Measurements from ENCODE around the gene DNTTIP2. TPM values are rescaled to one million over a fixed set of nuclear protein-coding genes. Genes with fewer than 3 reads are reported as not detected.
"Not testable (repeated sequence)": the region's sequence is repeated elsewhere in the genome, so short reads cannot be mapped to it uniquely, and the experiment has no call there.

The DNTTIP2 gene, protein sequence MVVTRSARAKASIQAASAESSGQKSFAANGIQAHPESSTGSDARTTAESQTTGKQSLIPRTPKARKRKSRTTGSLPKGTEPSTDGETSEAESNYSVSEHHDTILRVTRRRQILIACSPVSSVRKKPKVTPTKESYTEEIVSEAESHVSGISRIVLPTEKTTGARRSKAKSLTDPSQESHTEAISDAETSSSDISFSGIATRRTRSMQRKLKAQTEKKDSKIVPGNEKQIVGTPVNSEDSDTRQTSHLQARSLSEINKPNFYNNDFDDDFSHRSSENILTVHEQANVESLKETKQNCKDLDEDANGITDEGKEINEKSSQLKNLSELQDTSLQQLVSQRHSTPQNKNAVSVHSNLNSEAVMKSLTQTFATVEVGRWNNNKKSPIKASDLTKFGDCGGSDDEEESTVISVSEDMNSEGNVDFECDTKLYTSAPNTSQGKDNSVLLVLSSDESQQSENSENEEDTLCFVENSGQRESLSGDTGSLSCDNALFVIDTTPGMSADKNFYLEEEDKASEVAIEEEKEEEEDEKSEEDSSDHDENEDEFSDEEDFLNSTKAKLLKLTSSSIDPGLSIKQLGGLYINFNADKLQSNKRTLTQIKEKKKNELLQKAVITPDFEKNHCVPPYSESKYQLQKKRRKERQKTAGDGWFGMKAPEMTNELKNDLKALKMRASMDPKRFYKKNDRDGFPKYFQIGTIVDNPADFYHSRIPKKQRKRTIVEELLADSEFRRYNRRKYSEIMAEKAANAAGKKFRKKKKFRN
- 10 to 100 TPM; 68.5 to 81.1 (median 74.9) TPM for polyA plus RNA-seq (ENCODE audit: insufficient read length in 4 of 4)

DNA sequence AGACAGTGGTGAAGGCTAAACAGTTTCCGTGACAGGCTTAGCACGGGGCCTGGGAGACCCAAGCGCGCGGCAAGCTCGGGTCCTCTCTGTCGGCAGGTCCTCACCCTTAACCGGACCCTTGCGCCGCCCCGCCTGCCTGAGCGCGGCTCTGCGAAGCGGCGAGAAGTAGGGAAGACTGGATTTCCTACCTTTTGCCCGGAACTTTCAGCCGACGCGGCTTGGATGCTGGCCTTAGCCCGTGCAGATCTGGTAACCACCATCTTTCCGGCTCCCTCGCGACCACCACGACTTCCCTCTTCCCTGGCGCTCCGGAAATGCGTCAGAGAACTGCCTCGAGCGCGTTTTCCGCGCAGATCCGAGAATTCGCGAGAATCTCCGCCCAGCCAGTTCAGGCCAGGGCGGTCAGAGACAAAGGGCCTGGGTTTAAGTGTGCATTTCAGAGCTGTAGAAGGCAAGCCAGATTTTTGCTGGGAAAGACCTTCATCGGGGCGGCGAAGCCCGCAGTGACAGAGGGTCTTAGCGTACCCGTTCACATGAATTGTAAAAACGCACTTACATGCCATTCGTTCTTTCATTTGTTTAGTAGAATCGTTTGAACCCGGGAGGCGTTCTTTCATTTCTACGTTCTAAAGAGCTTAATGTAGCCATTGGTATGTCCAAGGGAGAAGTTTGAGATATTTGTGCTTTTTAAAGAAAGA lies at the start of gene DNTTIP2:
TSS of gene DNTTIP2 (minus strand) at position 318 of the 698 bp plus-strand sequence. CDS start at position 260, 58 bp downstream.
- peak; percentile 93 to 97 (median 94) for DNase-seq (ENCODE audit: low read depth in 4 of 4, low spot score in 3 of 4)

DNA sequence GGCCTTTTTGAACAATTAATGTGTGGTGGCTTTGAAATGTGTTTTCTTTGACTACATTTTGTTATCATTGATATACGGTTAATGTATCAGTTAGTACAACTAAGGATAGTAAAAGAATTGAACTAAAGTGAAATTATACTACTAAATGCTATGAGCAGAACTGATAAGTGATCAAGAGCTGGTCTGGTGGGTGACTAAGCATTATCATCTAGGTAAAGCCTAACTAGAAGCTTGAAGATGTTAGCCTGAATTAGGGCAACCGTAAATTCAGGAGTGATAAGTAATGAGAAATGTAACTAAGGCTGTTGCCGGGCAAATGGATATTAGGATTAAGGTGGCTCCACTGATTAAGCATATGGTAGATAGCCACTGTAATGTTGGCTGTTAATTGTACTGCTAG lies 46.2 kb upstream of the DNTTIP2 start:
- DNase-seq (ENCODE audit: low read depth in 4 of 4, low spot score in 3 of 4): no peak

DNA sequence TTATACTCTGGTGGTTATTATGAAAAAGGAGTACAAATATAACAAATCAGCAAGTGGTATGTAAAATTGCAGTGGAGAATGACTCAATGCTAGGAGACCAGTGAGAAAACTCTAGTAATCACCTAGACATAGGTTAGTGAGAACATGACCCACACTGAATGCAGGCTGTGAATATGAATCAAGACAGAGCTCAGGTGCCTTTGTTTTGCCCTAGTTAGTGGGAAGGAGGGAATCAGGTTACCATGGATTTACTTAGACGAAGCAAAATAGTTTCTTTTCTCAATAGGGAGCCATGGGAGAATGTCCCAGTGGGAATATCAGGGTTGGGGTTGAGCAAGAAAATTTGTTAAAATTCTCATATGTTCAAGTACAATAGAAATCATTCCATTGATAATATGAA lies 40.8 kb upstream of the DNTTIP2 start:
- no peak for DNase-seq (ENCODE audit: low read depth in 4 of 4, low spot score in 3 of 4)

GRCh38 chr1:93917302-93917701 lies 38.3 kb upstream of the DNTTIP2 start:
- DNase-seq (ENCODE audit: low read depth in 4 of 4, low spot score in 3 of 4): no peak

DNA sequence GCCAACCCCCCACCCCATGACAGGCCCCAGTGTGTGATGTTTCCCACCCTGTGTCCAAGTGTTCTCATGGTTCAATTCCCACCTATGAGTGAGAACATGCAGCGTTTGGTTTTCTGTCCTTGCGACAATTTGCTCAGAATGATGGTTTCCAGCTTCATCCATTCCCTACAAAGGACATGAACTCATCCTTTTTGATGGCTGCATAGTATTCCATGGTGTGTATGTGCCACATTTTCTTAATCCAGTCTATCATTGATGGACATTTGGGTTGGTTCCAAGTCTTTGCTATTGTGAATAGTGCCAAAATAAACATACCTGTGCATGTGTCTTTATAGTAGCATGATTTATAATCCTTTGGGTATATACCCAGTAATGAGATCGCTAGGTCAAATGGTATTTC lies 31.9 kb upstream of the DNTTIP2 start:
- DNase-seq (ENCODE audit: low read depth in 4 of 4, low spot score in 3 of 4): not testable (repeated sequence)

GRCh38 chr1:93910305-93910704 lies 31.3 kb upstream of the DNTTIP2 start:
- DNase-seq (ENCODE audit: low read depth in 4 of 4, low spot score in 3 of 4): no peak

GRCh38 chr1:93909146-93910050 lies 30.4 kb upstream of the DNTTIP2 start, which contains the start of gene GCLM:
GCLM (minus strand) TSS chr1:93909430; CDS start chr1:93909163, 267 bp downstream.
- DNase-seq (ENCODE audit: low read depth in 4 of 4, low spot score in 3 of 4): peak; percentile 68 to 83 (median 72)

- DNase-seq (ENCODE audit: low read depth in 4 of 4, low spot score in 3 of 4): no peak
These were observed 29.6 kb upstream of the DNTTIP2 start for GRCh38 chr1:93908394-93909145.

- no peak for DNase-seq (ENCODE audit: low read depth in 4 of 4, low spot score in 3 of 4)
These were observed 28.7 kb upstream of the DNTTIP2 start for GRCh38 chr1:93907718-93908117.

DNA sequence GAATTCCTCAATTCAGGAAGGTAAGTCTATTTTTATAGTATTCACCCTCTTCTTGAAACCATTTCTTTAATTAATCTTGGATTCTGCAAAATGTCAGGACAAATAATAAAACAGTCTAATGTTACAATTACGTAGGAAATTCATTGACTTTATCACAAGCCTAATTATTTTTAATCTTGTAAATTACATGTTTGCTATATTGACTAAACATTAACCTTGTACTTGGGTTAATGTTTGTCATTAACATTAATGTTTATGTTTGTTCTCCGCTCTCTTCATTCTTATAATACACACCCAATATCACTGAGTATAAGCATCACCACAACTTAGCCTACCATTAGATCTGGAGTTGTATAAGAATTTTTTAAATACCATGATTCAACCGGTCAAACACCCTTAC lies 27.5 kb upstream of the DNTTIP2 start:
- DNase-seq (ENCODE audit: low read depth in 4 of 4, low spot score in 3 of 4): no peak

DNA sequence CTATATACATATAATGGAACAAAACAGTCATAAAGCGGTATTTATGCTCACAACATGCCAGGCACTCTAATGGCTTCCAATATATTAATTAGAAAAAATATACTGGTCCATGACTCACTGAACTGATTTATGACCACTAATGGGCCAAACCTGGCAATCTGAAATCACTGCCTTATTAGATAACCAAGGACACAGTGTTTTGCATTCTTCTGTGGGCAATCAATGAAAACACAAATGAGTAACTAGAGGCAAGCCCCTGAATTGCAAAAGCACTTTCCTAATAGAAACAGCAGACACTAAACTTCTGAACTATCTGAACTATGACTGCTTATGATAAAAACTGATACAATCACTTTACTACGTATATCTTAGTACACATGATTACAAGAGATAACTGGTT lies 26.7 kb upstream of the DNTTIP2 start:
- DNase-seq (ENCODE audit: low read depth in 4 of 4, low spot score in 3 of 4): no peak

GRCh38 chr1:93905051-93905450 lies 26.0 kb upstream of the DNTTIP2 start:
- no peak for DNase-seq (ENCODE audit: low read depth in 4 of 4, low spot score in 3 of 4)

DNA sequence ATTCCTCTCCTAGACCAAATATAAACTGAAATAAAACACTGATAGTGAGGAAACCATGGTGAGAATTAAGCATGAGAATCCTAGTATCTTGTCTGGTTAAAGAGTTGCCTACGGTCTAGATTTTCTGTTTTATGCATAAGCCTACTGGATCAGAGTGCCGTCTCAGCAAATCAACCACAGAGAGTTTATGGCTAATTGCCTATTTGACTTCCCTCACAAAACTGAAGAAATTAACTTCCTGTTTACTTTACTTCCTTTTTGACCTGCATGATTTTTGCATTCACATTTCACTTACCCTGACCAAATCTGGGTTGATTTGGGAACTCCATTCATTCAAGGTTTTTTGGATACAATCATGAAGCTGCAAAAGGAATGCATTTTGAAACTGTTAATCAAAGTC lies 25.2 kb upstream of the DNTTIP2 start:
- no peak for DNase-seq (ENCODE audit: low read depth in 4 of 4, low spot score in 3 of 4)

- no peak for DNase-seq (ENCODE audit: low read depth in 4 of 4, low spot score in 3 of 4)
These were observed 21.9 kb upstream of the DNTTIP2 start for GRCh38 chr1:93900723-93901504.

DNA sequence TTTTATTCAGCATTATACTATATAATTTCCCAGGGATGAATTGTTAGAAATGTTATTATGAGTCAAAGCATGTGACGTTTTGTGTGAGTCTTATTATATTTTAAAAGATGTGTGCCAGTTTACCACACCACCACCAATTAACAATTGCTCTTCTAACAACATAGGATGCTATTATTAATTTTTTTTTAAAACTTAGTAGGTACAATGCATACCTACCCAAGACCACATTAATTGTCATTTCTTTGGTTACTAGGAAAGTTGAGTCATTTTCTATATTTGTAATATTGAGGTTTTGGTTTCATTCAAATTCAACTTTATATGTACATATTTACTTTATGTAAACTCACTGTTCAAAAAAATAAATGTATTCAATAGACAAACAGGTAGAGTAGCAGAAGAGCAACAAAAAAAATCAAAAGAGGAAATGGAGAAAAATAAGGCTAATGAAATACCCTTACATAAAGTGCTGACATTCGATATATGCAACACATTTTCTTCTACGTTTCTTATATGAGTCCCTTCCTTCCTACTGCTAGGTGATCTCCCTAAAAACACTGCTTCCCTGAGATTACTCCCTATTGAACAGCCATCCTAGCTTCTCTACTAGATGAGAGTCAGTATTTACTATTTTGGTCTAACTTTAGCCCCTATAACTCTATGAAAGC lies 20.7 kb upstream of the DNTTIP2 start:
- no peak for DNase-seq (ENCODE audit: low read depth in 4 of 4, low spot score in 3 of 4)

DNA sequence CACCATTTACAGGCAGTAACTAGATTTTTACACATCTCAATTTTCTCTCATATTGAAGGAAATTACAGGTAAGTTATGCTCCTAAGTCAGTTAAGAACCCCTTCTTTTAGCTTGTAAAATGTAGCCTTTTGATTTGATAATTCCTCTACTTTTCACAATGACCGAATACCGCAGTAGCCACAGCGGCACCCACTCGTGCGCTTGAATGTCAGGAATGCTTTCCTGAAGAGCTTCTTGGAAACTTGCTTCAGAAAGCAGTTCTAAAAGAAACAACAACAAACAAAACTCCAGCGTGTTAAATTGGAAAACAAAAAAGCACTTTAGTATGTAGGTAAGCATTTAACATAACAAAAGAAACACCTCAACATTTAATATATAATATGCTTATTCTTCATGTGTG lies 9.9 kb upstream of the DNTTIP2 start:
- DNase-seq (ENCODE audit: low read depth in 4 of 4, low spot score in 3 of 4): no peak

DNA sequence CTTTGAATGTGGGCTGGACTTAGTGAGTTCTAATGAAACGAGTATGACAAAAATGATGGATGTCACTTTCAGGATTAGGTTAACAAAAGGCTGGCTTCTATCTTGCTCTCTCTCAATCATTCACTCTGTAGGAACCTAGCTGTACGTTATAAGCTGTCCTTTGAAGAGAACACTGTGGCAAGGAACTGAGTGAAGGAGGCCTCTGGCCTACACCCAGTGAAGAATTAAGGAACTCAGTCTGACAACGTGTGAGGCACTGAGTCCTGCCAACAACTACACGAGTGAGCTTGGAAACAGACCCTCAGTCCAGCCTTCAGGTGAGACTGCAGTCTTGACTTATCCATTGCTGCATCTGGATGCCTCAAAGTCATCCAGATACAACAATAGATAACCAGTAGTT lies 3.3 kb upstream of the DNTTIP2 start:
- DNase-seq (ENCODE audit: low read depth in 4 of 4, low spot score in 3 of 4): no peak

DNA sequence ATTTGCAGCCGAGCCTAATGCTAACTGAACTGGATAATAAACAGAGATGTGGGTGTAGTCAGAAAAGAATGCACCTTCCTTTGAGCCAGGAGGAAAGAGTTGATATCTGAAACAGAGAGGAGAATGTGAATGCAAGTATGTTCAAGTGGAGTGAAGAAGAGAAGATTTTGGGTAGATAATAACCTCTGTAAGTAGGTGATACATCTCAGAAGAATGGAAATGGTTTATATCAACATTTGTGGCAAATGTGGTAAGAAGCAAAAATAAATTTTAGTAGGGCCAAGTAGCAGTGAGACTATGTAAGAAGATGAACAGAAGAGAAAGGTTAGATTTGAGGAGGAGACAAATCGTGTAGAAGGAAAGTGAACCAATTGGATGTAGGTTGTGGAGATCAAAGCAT lies 1.7 kb upstream of the DNTTIP2 start:
- DNase-seq (ENCODE audit: low read depth in 4 of 4, low spot score in 3 of 4): no peak
